ENCODE results near the gene TBATA. TPM values are rescaled to one million over a fixed set of nuclear protein-coding genes. Genes with fewer than 3 reads are reported as not detected.

TBATA gene
- total RNA-seq, 1 experiment from 2014 or later: not detected

DNA sequence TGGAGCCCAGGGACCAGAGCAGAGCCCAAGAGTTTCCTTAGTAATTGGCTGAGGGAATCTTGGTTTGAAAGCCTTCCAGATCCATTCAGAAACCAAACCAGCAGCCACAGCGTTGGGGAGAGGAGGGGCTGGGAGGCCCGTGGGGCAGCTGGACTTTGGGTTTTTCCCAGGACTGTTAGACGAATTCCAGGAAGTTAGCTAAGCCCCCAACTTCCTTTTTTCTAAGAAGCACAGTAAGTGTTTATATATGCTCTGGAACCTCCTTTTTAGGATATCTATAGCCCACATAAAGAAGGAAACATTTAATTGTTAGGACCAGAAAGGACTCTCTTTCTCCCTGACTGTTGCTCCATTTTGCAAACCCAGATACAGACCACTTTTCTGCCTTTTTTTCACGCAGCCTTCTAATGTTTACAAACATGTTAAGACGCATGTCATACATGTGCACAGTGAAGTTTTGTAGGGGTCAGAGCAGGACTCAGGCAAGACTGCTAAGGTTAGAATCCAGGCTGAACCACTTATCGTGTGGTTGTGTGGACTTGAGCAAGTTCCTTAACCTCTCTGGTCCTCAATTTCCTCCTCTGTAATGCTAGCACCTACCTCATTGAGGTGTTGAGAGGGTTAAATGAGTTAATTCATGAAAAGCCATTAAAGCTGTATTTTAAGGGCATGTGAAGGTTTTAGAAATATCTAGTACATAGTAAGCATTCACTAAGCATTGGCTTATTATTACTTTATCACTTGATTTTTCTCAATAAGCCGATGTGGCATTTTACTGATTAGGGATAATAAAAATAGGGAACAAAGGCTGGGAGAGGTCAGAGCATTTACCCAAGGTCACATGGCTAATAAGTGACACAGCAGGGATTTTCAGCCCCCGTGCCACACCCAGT lies 42.4 kb downstream of the TBATA start:
- H3K27me3 ChIP-seq (replicated peaks; ENCODE audit: insufficient read depth, low read depth, low read length, poor library complexity): no peaks in the 10 kb centered on the region
- DNase-seq (ENCODE audit: low spot score): no peak
- no peak overlapping the region for H3K4me3 ChIP-seq (ENCODE audit: low read depth, low read length, poor library complexity, severe bottlenecking)
- no peaks in the 10 kb centered on the region for H3K4me1 ChIP-seq (ENCODE audit: insufficient read depth, low read length, poor library complexity, severe bottlenecking)
- intact Hi-C loops (cut with micrococcal nuclease; ENCODE audit: unreplicated experiment): no loop called here
- no peak overlapping the region for H3K27ac ChIP-seq (ENCODE audit: low read depth, low read length, poor library complexity, severe bottlenecking)
- ChIA-PET CTCF (no interaction called here), POLR2A (ENCODE audit: low non-redundant PET) (no interaction called here)
- no peaks in the 10 kb centered on the region for H3K36me3 ChIP-seq (ENCODE audit: insufficient read depth, low read length, poor library complexity, severe bottlenecking)
- no TSS peak for BruUV-seq (replicated peaks)
- TF ChIP-seq, protein P1, sequence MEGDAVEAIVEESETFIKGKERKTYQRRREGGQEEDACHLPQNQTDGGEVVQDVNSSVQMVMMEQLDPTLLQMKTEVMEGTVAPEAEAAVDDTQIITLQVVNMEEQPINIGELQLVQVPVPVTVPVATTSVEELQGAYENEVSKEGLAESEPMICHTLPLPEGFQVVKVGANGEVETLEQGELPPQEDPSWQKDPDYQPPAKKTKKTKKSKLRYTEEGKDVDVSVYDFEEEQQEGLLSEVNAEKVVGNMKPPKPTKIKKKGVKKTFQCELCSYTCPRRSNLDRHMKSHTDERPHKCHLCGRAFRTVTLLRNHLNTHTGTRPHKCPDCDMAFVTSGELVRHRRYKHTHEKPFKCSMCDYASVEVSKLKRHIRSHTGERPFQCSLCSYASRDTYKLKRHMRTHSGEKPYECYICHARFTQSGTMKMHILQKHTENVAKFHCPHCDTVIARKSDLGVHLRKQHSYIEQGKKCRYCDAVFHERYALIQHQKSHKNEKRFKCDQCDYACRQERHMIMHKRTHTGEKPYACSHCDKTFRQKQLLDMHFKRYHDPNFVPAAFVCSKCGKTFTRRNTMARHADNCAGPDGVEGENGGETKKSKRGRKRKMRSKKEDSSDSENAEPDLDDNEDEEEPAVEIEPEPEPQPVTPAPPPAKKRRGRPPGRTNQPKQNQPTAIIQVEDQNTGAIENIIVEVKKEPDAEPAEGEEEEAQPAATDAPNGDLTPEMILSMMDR (conservative IDR thresholded peaks at IDR 0.05; ENCODE audit: low read depth, low read length): no peak
- TF ChIP-seq EZH2 (IDR thresholded peaks at IDR 0.05; ENCODE audit: borderline replicate concordance, low read depth, low read length, poor library complexity, severe bottlenecking): no peak
- H3K9me3 ChIP-seq (ENCODE audit: low read depth, low read length, poor library complexity, severe bottlenecking): no peaks in the 10 kb centered on the region

DNA sequence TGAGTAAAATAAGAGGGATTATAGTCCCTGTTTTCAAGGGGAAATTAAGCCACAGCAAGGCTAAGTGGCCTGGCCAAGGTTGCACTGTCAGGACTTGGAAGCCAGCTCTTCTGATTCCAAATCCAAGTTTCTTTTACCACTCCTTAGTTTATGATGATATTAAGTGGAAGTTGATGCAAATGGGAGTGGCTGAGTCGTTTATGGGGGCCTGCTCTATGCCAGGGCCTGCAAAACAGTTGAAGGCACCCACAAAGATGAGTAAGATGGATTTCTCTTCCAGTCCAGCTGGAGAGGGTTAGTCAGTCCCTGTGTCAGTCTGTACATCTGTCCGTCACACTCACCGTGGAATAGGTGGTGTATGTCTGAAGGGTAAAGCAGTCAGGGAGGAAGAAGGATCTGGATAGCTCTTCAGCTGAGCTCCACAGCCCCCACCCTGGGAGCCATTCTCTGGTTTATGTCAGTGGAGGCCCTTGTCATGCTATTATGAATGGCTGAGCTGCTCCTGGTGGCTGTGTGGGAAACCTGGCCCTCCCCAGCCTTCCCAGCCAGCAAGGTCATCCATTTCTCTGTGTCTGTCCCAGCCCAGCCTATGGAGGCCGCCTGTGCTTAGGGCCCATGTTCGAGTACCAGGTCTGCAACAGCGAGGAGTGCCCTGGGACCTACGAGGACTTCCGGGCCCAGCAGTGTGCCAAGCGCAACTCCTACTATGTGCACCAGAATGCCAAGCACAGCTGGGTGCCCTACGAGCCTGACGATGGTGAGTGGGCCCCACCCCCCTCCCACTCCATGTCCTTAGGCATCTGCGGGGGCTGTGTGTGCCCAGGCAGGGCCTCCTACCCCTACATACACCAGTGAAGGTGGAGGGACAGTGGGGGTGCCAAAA lies 44.5 kb downstream of the TBATA start:
- Histone ChIP-seq H3K36me3 (ENCODE audit: insufficient read depth, low read length, poor library complexity, severe bottlenecking) (no peaks in the 10 kb centered on the region), H3K9me3 (ENCODE audit: low read depth, low read length, poor library complexity, severe bottlenecking) (no peaks in the 10 kb centered on the region), H3K27ac (ENCODE audit: low read depth, low read length, poor library complexity, severe bottlenecking) (no peak overlapping the region), H3K4me3 (ENCODE audit: low read depth, low read length, poor library complexity, severe bottlenecking) (no peak overlapping the region), H3K4me1 (ENCODE audit: insufficient read depth, low read length, poor library complexity, severe bottlenecking) (no peaks in the 10 kb centered on the region), H3K27me3 (replicated peaks; ENCODE audit: insufficient read depth, low read depth, low read length, poor library complexity) (no peaks in the 10 kb centered on the region)
- DNase-seq (ENCODE audit: low spot score): no peak
- CTCF ChIA-PET: no interaction called here
- BruUV-seq (replicated peaks): no TSS peak
- intact Hi-C loops (cut with micrococcal nuclease; ENCODE audit: unreplicated experiment): no loop called here
- POLR2A ChIA-PET (ENCODE audit: low non-redundant PET): no interaction called here
- no peak for TF ChIP-seq EZH2 (IDR thresholded peaks at IDR 0.05; ENCODE audit: borderline replicate concordance, low read depth, low read length, poor library complexity, severe bottlenecking)
- TF ChIP-seq, protein P1 (conservative IDR thresholded peaks at IDR 0.05; ENCODE audit: low read depth, low read length): no peak

DNA sequence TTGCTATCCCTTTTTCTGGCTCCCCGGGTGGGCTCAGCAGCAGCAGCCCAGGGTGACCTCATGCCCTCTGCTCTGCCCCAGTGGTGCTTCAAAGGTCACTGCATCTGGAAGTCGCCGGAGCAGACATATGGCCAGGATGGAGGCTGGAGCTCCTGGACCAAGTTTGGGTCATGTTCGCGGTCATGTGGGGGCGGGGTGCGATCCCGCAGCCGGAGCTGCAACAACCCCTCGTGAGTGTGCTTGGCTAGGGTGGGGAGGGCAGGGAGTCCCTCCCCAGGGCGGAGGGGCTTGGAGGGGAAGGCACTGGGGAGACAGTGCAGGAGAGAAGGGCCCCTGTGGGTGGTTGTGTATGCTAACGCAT lies 46.4 kb downstream of the TBATA start:
- ChIA-PET CTCF (interaction anchor here (0.6 to 0.9 kb wide), 2 partner anchors 20 to 189 kb away, joined by 4 to 7 read pairs; no protein-coding TSS in a partner anchor), POLR2A (ENCODE audit: low non-redundant PET) (no interaction called here)
- no TSS peak for BruUV-seq (replicated peaks)
- intact Hi-C loops (cut with micrococcal nuclease; ENCODE audit: unreplicated experiment): no loop called here
- Histone ChIP-seq H3K27ac (ENCODE audit: low read depth, low read length, poor library complexity, severe bottlenecking) (no peak overlapping the region), H3K4me3 (ENCODE audit: low read depth, low read length, poor library complexity, severe bottlenecking) (no peak overlapping the region), H3K4me1 (ENCODE audit: insufficient read depth, low read length, poor library complexity, severe bottlenecking) (no peaks in the 10 kb centered on the region), H3K9me3 (ENCODE audit: low read depth, low read length, poor library complexity, severe bottlenecking) (no peaks in the 10 kb centered on the region), H3K27me3 (replicated peaks; ENCODE audit: insufficient read depth, low read depth, low read length, poor library complexity) (no peaks in the 10 kb centered on the region), H3K36me3 (ENCODE audit: insufficient read depth, low read length, poor library complexity, severe bottlenecking) (no peaks in the 10 kb centered on the region)
- TF ChIP-seq EZH2 (IDR thresholded peaks at IDR 0.05; ENCODE audit: borderline replicate concordance, low read depth, low read length, poor library complexity, severe bottlenecking): no peak
- TF ChIP-seq, protein P1 (conservative IDR thresholded peaks at IDR 0.05; ENCODE audit: low read depth, low read length): no peak
- DNase-seq (ENCODE audit: low spot score): no peak
